K562 (cell line): ENCODE data around the gene HIPK1.

Source experiments
- STAT5B ChIP-seq: fragments of 250-450 bp; sonication (Bioruptor Pico); IDR thresholded peaks from 2 replicates; pipeline ENCODE4 v1.8.0; 2021; ENCODE audit warnings: mild to moderate bottlenecking, inconsistent platforms
- USF2 ChIP-seq: sonication (generic); formaldehyde crosslinking; IDR thresholded peaks from 2 replicates; pipeline ENCODE4 v1.5.0; 2020; ENCODE audit warnings: missing genetic modification reagents
- TF ChIP-seq, protein P1 (sequence below): sonication (generic); formaldehyde crosslinking; IDR thresholded peaks from 2 replicates; pipeline ENCODE4 v1.4.0; 2020; ENCODE audit warnings: mild to moderate bottlenecking, missing genetic modification reagents

GRCh38 chr1:113938192-113938591 is 9.1 kb downstream of the HIPK1 start:
- no peak for TF ChIP-seq STAT5B (CRISPR knock-in tag)
- TF ChIP-seq USF2 (CRISPR knock-in tag): no peak
- TF ChIP-seq, protein P1, sequence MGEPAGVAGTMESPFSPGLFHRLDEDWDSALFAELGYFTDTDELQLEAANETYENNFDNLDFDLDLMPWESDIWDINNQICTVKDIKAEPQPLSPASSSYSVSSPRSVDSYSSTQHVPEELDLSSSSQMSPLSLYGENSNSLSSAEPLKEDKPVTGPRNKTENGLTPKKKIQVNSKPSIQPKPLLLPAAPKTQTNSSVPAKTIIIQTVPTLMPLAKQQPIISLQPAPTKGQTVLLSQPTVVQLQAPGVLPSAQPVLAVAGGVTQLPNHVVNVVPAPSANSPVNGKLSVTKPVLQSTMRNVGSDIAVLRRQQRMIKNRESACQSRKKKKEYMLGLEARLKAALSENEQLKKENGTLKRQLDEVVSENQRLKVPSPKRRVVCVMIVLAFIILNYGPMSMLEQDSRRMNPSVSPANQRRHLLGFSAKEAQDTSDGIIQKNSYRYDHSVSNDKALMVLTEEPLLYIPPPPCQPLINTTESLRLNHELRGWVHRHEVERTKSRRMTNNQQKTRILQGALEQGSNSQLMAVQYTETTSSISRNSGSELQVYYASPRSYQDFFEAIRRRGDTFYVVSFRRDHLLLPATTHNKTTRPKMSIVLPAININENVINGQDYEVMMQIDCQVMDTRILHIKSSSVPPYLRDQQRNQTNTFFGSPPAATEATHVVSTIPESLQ: no peak
